OCI-LY1 (cell line): ENCODE measurements around the gene PMAIP1.
A peak's percentile ranks its signal among the peaks of the same experiment; 100 is the strongest.

Experiments used
- H2AFZ ChIP-seq: fragments of 200-600 bp; sonication (generic), shearing (Covaris generic); 2 replicates; pipeline ENCODE4 v1.6.0; 2014; ENCODE audit warnings: antibody characterized with exemption, mild to moderate bottlenecking, low read length
- H3F3A ChIP-seq: fragments of 200-600 bp; sonication (generic), shearing (Covaris generic); 2 replicates; pipeline ENCODE4 v1.6.0; 2014; ENCODE audit warnings: mild to moderate bottlenecking, antibody characterized with exemption, low read length, moderate library complexity; ENCODE audit not compliant: insufficient read depth
- H3K27ac ChIP-seq: fragments of 200-600 bp; sonication (generic); 2 replicates; pipeline ENCODE4 v1.5.1; 2014; ENCODE audit warnings: low read length, mixed run types, mild to moderate bottlenecking, low read depth; ENCODE audit not compliant: poor library complexity, severe bottlenecking
- H3K27me3 ChIP-seq: fragments of 200-600 bp; sonication (generic); 2 replicates; pipeline ENCODE4 v1.6.0; 2014; ENCODE audit warnings: antibody characterized with exemption, mild to moderate bottlenecking, low read length, moderate library complexity; ENCODE audit not compliant: insufficient read depth
- H3K36me3 ChIP-seq: fragments of 200-600 bp; sonication (generic); 2 replicates; pipeline ENCODE4 v1.6.1; 2014; ENCODE audit warnings: mild to moderate bottlenecking, antibody characterized with exemption, low read length, moderate library complexity, mixed read lengths; ENCODE audit not compliant: insufficient read depth
- H3K4me1 ChIP-seq: fragments of 200-600 bp; sonication (generic); 2 replicates; pipeline ENCODE4 v1.5.1; 2014; ENCODE audit warnings: mild to moderate bottlenecking, low read length, moderate library complexity; ENCODE audit not compliant: insufficient read depth, severe bottlenecking
- H3K4me2 ChIP-seq: fragments of 200-600 bp; sonication (generic), shearing (Covaris generic); 2 replicates; pipeline ENCODE4 v1.6.1; 2014; ENCODE audit warnings: low read length
- H3K4me3 ChIP-seq: fragments of 200-600 bp; sonication (generic); 2 replicates; pipeline ENCODE4 v1.5.1; 2014; ENCODE audit warnings: low read length, low read depth, mild to moderate bottlenecking, mixed read lengths; ENCODE audit not compliant: poor library complexity, severe bottlenecking
- H3K79me2 ChIP-seq: fragments of 200-600 bp; shearing (Covaris generic); 2 replicates; pipeline ENCODE4 v1.6.1; 2016; ENCODE audit warnings: mixed run types, low read length, mixed read lengths; ENCODE audit not compliant: insufficient read depth
- H3K9ac ChIP-seq: fragments of 200-600 bp; sonication (generic), shearing (Covaris generic); 2 replicates; pipeline ENCODE4 v1.6.1; 2014; ENCODE audit warnings: mild to moderate bottlenecking, low read length, mixed read lengths
- H3K9me2 ChIP-seq: fragments of 200-600 bp; sonication (generic), shearing (Covaris generic); 2 replicates; pipeline ENCODE4 v1.6.1; 2014; ENCODE audit warnings: low read depth, mild to moderate bottlenecking, low read length, mixed read lengths
- H3K9me3 ChIP-seq: fragments of 200-600 bp; shearing (Covaris generic); 2 replicates; pipeline ENCODE4 v1.6.1; 2014; ENCODE audit warnings: low read length, mixed read lengths
- H4K20me1 ChIP-seq: fragments of 200-600 bp; sonication (generic), shearing (Covaris generic); 2 replicates; pipeline ENCODE4 v1.6.0; 2016; ENCODE audit warnings: mild to moderate bottlenecking, low read length; ENCODE audit not compliant: insufficient read depth
- EZH2 ChIP-seq: fragments of 200-600 bp; sonication (generic), shearing (Covaris generic); IDR thresholded peaks from 2 replicates; pipeline ENCODE4 v1.8.0; 2017; ENCODE audit warnings: borderline replicate concordance, mixed run types, mild to moderate bottlenecking, antibody characterized with exemption, low read length, moderate library complexity, mixed read lengths
- TF ChIP-seq, protein P1 (sequence below): fragments of 200-600 bp; sonication (generic), shearing (Covaris generic); IDR thresholded peaks from 2 replicates; pipeline ENCODE4 v1.5.1; 2017; ENCODE audit warnings: mild to moderate bottlenecking, antibody characterized with exemption, low read length, moderate library complexity, mixed read lengths

The PMAIP1 gene

DNA sequence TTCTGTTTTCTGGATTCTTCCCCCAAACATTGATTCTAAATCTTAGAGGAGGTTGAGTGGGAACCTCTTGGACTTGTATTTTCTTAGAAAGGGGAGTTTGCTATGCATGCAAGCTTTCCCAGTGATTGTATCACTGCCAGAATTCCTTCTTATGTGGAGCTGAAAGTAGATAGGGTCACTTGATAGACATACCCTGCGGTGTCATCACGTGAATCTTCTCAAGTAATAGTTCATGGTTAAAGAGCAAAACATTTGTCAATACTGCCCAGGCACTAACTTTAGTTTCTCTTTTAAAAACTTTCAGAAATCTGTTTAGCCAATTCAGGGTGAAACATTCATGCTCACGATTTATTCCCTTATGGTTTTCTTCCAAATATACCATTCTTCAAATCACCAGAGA, 6.4 kb downstream of the PMAIP1 start:
- H3K36me3 ChIP-seq = peaks cover 40% of the 10 kb centered on the region
- H4K20me1 ChIP-seq = no peaks in the 10 kb centered on the region
- 0 out of 2 replicates have a peak overlapping the region, but pooled peaks have one; percentile 0 for H3K9ac ChIP-seq
- H3K4me2 ChIP-seq = peak overlapping the region; percentile 56
- peak overlapping the region; percentile 96 for H3K27ac ChIP-seq
- peak overlapping the region; percentile 31 for H3K4me3 ChIP-seq
- H3K9me3 ChIP-seq = no peaks in the 10 kb centered on the region
- H2AFZ ChIP-seq = no peak overlapping the region
- no peaks in the 10 kb centered on the region for H3K27me3 ChIP-seq
- TF ChIP-seq, protein P1, sequence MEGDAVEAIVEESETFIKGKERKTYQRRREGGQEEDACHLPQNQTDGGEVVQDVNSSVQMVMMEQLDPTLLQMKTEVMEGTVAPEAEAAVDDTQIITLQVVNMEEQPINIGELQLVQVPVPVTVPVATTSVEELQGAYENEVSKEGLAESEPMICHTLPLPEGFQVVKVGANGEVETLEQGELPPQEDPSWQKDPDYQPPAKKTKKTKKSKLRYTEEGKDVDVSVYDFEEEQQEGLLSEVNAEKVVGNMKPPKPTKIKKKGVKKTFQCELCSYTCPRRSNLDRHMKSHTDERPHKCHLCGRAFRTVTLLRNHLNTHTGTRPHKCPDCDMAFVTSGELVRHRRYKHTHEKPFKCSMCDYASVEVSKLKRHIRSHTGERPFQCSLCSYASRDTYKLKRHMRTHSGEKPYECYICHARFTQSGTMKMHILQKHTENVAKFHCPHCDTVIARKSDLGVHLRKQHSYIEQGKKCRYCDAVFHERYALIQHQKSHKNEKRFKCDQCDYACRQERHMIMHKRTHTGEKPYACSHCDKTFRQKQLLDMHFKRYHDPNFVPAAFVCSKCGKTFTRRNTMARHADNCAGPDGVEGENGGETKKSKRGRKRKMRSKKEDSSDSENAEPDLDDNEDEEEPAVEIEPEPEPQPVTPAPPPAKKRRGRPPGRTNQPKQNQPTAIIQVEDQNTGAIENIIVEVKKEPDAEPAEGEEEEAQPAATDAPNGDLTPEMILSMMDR = no peak
- TF ChIP-seq EZH2 = no peak
- peaks cover 30% of the 10 kb centered on the region for H3K79me2 ChIP-seq
- H3K4me1 ChIP-seq = peaks cover 78% of the 10 kb centered on the region
- peaks cover 14% of the 10 kb centered on the region for H3F3A ChIP-seq
- H3K9me2 ChIP-seq = no peaks in the 10 kb centered on the region

- TF ChIP-seq, protein P1 = no peak
- TF ChIP-seq EZH2 = no peak
- H3K79me2 ChIP-seq = peaks cover 20% of the 10 kb centered on the region
- H4K20me1 ChIP-seq = no peaks in the 10 kb centered on the region
- H3K9me2 ChIP-seq = no peaks in the 10 kb centered on the region
- peak overlapping the region; percentile 56 for H3K4me2 ChIP-seq
- peak overlapping the region; percentile 31 for H3K4me3 ChIP-seq
- H2AFZ ChIP-seq = no peak overlapping the region
- peaks cover 18% of the 10 kb centered on the region for H3F3A ChIP-seq
- H3K4me1 ChIP-seq = peaks cover 87% of the 10 kb centered on the region
- H3K9me3 ChIP-seq = no peaks in the 10 kb centered on the region
- H3K27me3 ChIP-seq = no peaks in the 10 kb centered on the region
- peak overlapping the region; percentile 35 for H3K9ac ChIP-seq
- H3K36me3 ChIP-seq = peaks cover 30% of the 10 kb centered on the region
- H3K27ac ChIP-seq = peak overlapping the region; percentile 96
These were observed 7.4 kb downstream of the PMAIP1 start for GRCh38 chr18:59907172-59907571.

DNA sequence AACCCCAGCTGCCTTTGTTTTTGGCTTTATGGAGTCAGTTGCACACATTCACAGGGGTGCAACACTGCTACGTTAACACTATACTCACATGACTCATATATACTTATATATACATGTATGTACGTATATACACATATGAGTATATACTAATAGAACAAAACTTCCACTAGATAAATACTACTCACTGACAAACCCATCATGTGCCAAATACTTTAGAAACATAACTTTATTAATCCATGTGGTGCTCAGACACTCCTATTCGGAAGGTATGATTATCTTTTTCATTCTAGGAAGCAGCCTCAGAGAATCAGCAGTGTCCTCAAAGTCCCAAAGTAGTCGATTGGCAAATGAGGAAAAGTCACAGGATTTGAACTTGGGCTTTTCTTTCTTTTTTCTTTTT, 7.9 kb downstream of the PMAIP1 start:
- H2AFZ ChIP-seq = no peak overlapping the region
- H3K9me3 ChIP-seq = no peaks in the 10 kb centered on the region
- no peaks in the 10 kb centered on the region for H3K27me3 ChIP-seq
- no peak overlapping the region for H3K4me3 ChIP-seq
- peaks cover 87% of the 10 kb centered on the region for H3K4me1 ChIP-seq
- H3K79me2 ChIP-seq = peaks cover 15% of the 10 kb centered on the region
- TF ChIP-seq, protein P1 = no peak
- no peak for TF ChIP-seq EZH2
- H3K36me3 ChIP-seq = peaks cover 25% of the 10 kb centered on the region
- H4K20me1 ChIP-seq = no peaks in the 10 kb centered on the region
- H3K4me2 ChIP-seq = peak overlapping the region; percentile 56
- peak overlapping the region; percentile 96 for H3K27ac ChIP-seq
- no peak overlapping the region for H3K9ac ChIP-seq
- H3K9me2 ChIP-seq = no peaks in the 10 kb centered on the region
- H3F3A ChIP-seq = peaks cover 18% of the 10 kb centered on the region
